ENCODE measurements around the gene PIGV. TPM values are rescaled to one million over a fixed set of nuclear protein-coding genes. Genes with fewer than 3 reads are reported as not detected.

PIGV gene
- total RNA-seq, 1 experiment from 2014 or later, result 7.5 TPM

DNA sequence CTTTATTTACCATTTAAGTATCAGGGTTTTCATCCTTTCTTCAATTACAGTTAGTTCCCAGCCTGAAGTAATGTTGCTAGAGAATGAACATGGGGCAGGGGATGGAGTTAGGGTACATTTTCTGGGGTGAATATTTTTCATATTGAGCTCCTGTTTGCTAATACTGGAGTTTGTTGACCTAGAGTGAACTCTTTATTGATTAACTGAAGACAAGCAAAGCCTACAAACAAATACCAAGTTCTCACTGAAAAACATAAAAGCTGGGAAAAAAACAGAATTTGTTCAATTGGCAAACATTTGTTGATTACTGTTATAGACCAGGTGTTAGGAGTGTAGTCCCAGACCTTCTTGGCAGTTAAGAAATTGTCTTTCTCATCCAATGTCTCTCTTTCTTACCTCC is 28.2 kb upstream of the PIGV start:
- no peaks in the 10 kb centered on the region for H3K79me1 ChIP-seq (ENCODE audit: insufficient read depth, low read depth, low read length, poor library complexity, severe bottlenecking)
- no peaks in the 10 kb centered on the region for H3K23me2 ChIP-seq (ENCODE audit: insufficient read length, low read depth, low read length, poor library complexity, severe bottlenecking)
- H3K4me1 ChIP-seq (ENCODE audit: insufficient read depth, low read length), result no peaks in the 10 kb centered on the region
- Mint-ChIP-seq H3K4me3 (no peak overlapping the region), H3K4me1 (peaks cover 0 to 3% of the 10 kb centered on the region in 2 experiments; a peak in 2 of 4 replicates), H3K27me3 (ENCODE audit: low read depth) (no peaks in the 10 kb centered on the region; the same call in 1 of the 2 replicates), H3K9me3 (no peaks in the 10 kb centered on the region), H3K27ac (no peak overlapping the region; a peak in 1 of 7 replicates), H3K36me3 (ENCODE audit: insufficient read depth in 1 of 3, low read depth in 3 of 3) (peaks cover 35 to 75% (median 64%) of the 10 kb centered on the region in 3 experiments)
- H4K91ac ChIP-seq (ENCODE audit: insufficient read length, low read depth, low read length), result no peak overlapping the region
- H2BK20ac ChIP-seq (ENCODE audit: low read depth, low read length, poor library complexity, severe bottlenecking), result no peak overlapping the region
- no peaks in the 10 kb centered on the region for H3K27me3 ChIP-seq (ENCODE audit: insufficient read depth, low read length)
- H3K27ac ChIP-seq (ENCODE audit: insufficient read length, low read depth, low read length), result no peak overlapping the region
- H3K56ac ChIP-seq (ENCODE audit: insufficient read length, low read depth, low read length), result no peak overlapping the region
- H3K14ac ChIP-seq (ENCODE audit: insufficient read depth, low read length), result no peak overlapping the region
- TF ChIP-seq CTCF (conservative IDR thresholded peaks at IDR 0.05), result no peak
- no peaks in the 10 kb centered on the region for H3K79me2 ChIP-seq (ENCODE audit: insufficient read depth, low read length)
- H3K23ac ChIP-seq (ENCODE audit: insufficient read length, low read depth, low read length), result no peak overlapping the region
- no peak overlapping the region for H3T11ph ChIP-seq (ENCODE audit: low read length)
- no peak overlapping the region for H2BK5ac ChIP-seq (ENCODE audit: insufficient read length, low read length)
- H2AFZ ChIP-seq (ENCODE audit: low read length), result no peak overlapping the region
- H2BK15ac ChIP-seq (ENCODE audit: low read depth, low read length), result no peak overlapping the region
- no peak overlapping the region for H3K18ac ChIP-seq (ENCODE audit: insufficient read length, low read depth, low read length)
- H3K9me3 ChIP-seq (ENCODE audit: control insufficient read depth, low read depth, low read length), result no peaks in the 10 kb centered on the region
- no peak overlapping the region for H4K8ac ChIP-seq (replicated peaks; ENCODE audit: insufficient read length, low read depth, low read length)
- H2AK5ac ChIP-seq (ENCODE audit: insufficient read length, low read length), result no peak overlapping the region
- no peak overlapping the region for H3K4ac ChIP-seq (ENCODE audit: low read depth, low read length)
- no peak overlapping the region for H2BK120ac ChIP-seq (ENCODE audit: low read depth, low read length, poor library complexity, severe bottlenecking)
- H3K9ac ChIP-seq (ENCODE audit: extremely low read depth, insufficient read length, low read length), result no peak overlapping the region
- no peak overlapping the region for H4K5ac ChIP-seq (ENCODE audit: insufficient read length, low read depth, low read length)
- no peaks in the 10 kb centered on the region for H4K20me1 ChIP-seq (ENCODE audit: control insufficient read depth, insufficient read depth, insufficient read length)
- no peak for DNase-seq
- no peak overlapping the region for H3K4me2 ChIP-seq (ENCODE audit: insufficient read depth, insufficient read length, low read length)
- H2BK12ac ChIP-seq (ENCODE audit: insufficient read length, low read depth, low read length), result no peak overlapping the region
